Suprapubic skin (tissue), 4 donors: ENCODE data around the gene CHST10. TPM values are rescaled to one million over a fixed set of nuclear protein-coding genes. Genes with fewer than 3 reads are reported as not detected.
"Not testable (repeated sequence)": the region's sequence is repeated elsewhere in the genome, so short reads cannot be mapped to it uniquely, and the experiment has no call there.

ENCODE experiments used
- DNase-seq, 2 donors: peaks; one replicate each; pipeline ENCODE4 v3.0.0-alpha.2; 2019; ENCODE audit warnings: low spot score in 2 of 2
- H3K27ac ChIP-seq: fragments of 200-600 bp; sonication (generic); one replicate; pipeline ENCODE4 v1.5.1; 2019
- H3K27me3 ChIP-seq: fragments of 200-600 bp; sonication (generic); one replicate; pipeline ENCODE4 v1.5.1; 2019
- H3K36me3 ChIP-seq: fragments of 200-600 bp; sonication (generic); one replicate; pipeline ENCODE4 v1.5.1; 2019
- H3K4me1 ChIP-seq: fragments of 200-600 bp; sonication (generic); one replicate; pipeline ENCODE4 v1.5.1; 2019
- H3K4me3 ChIP-seq: fragments of 200-600 bp; sonication (generic); one replicate; pipeline ENCODE4 v1.5.1; 2019; ENCODE audit warnings: mild to moderate bottlenecking
- H3K9me3 ChIP-seq: fragments of 200-600 bp; sonication (generic); one replicate; pipeline ENCODE4 v1.5.1; 2019
- EP300 ChIP-seq: sonication (generic); formaldehyde crosslinking; IDR thresholded peaks from one replicate; pipeline ENCODE4 v1.6.1; 2017; ENCODE audit warnings: antibody characterized with exemption
- POLR2A ChIP-seq, 2 donors: fragments of 450-650 bp; IDR thresholded peaks; one replicate each; pipeline ENCODE4 v1.6.1; 2017; ENCODE audit warnings: antibody characterized with exemption in 2 of 2, mild to moderate bottlenecking in 2 of 2, moderate library complexity in 2 of 2
- POLR2AphosphoS5 ChIP-seq, 3 donors: sonication (generic); formaldehyde crosslinking; IDR thresholded peaks; one replicate each; pipeline ENCODE4 v1.6.1; 2017; ENCODE audit warnings: antibody characterized with exemption in 3 of 3
- WGBS: methylation state at CpG from one replicate; pipeline ENCODE4 v1.1.5; 2018; 5-methylcytosine and 5-hydroxymethylcytosine counted together
- total RNA-seq, 4 donors: library from RNA; depleted of rRNA; stranded (reverse); fragments of >200 nt; gene quantifications; one replicate each; pipeline ENCODE4 v1.1.0, GENCODE V29; 2016
- TF ChIP-seq, protein P1 (sequence below), 2 donors: fragments of 200-600 bp in 1 of 2; fragments of 450-650 bp in 1 of 2; sonication (generic) in 1 of 2; IDR thresholded peaks; one replicate each; pipeline ENCODE4 v1.5.1; 2016 to 2019; ENCODE audit warnings: antibody characterized with exemption in 2 of 2, mild to moderate bottlenecking in 1 of 2, moderate library complexity in 1 of 2

CHST10 gene
- total RNA-seq, 4 donors from 2014 or later, result 0.91 to 3.6 (median 2.6) TPM

DNA sequence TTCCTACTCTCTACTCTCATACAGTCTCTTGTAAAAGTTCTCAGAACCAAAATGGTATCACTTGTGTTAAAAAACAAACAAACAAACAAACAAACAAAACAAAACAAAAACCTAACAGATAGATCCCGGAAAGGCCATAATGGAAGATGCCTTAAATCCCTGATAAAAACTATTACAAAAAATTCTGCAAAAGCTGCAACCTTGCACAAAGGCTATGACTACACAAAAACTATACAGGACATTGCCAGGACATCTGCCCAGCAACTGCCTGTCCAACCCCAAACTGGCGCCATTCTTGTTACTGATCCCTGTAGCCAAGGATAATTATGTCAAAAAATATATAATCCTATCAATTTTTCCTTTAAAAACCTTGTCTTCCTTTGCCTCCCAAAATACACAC lies 58.9 kb downstream of the CHST10 start:
- Histone ChIP-seq H3K36me3 (no peaks in the 10 kb centered on the region), H3K27me3 (no peaks in the 10 kb centered on the region), H3K9me3 (no peaks in the 10 kb centered on the region), H3K4me3 (no peak overlapping the region), H3K4me1 (no peaks in the 10 kb centered on the region), H3K27ac (no peak overlapping the region)
- TF ChIP-seq EP300, result no peak
- TF ChIP-seq POLR2AphosphoS5 (IDR thresholded peaks at IDR 0.05), result no peak
- TF ChIP-seq POLR2A (IDR thresholded peaks at IDR 0.05), result no peak
- TF ChIP-seq, protein P1, sequence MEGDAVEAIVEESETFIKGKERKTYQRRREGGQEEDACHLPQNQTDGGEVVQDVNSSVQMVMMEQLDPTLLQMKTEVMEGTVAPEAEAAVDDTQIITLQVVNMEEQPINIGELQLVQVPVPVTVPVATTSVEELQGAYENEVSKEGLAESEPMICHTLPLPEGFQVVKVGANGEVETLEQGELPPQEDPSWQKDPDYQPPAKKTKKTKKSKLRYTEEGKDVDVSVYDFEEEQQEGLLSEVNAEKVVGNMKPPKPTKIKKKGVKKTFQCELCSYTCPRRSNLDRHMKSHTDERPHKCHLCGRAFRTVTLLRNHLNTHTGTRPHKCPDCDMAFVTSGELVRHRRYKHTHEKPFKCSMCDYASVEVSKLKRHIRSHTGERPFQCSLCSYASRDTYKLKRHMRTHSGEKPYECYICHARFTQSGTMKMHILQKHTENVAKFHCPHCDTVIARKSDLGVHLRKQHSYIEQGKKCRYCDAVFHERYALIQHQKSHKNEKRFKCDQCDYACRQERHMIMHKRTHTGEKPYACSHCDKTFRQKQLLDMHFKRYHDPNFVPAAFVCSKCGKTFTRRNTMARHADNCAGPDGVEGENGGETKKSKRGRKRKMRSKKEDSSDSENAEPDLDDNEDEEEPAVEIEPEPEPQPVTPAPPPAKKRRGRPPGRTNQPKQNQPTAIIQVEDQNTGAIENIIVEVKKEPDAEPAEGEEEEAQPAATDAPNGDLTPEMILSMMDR (IDR thresholded peaks at IDR 0.05), result no peak
- 81% methylated on average over 2 of the region's 2 CpGs for WGBS
- no peak for DNase-seq

GRCh38 chr2:100352521-100352920 lies 64.9 kb downstream of the CHST10 start:
- no peak overlapping the region for H3K4me3 ChIP-seq
- H3K36me3 ChIP-seq, result no peaks in the 10 kb centered on the region
- peaks cover 3% of the 10 kb centered on the region for H3K27me3 ChIP-seq
- no peaks in the 10 kb centered on the region for H3K9me3 ChIP-seq
- no peak overlapping the region for H3K27ac ChIP-seq
- no peaks in the 10 kb centered on the region for H3K4me1 ChIP-seq
- DNase-seq, result no peak
- TF ChIP-seq POLR2AphosphoS5 (IDR thresholded peaks at IDR 0.05), result no peak
- TF ChIP-seq EP300, result no peak
- TF ChIP-seq, protein P1 (IDR thresholded peaks at IDR 0.05), result no peak
- 84% methylated on average over 7 of the region's 7 CpGs for WGBS

- H3K27me3 ChIP-seq, result peaks cover 3% of the 10 kb centered on the region
- H3K4me1 ChIP-seq, result no peaks in the 10 kb centered on the region
- no peak overlapping the region for H3K4me3 ChIP-seq
- H3K27ac ChIP-seq, result no peak overlapping the region
- TF ChIP-seq POLR2A (IDR thresholded peaks at IDR 0.05), result no peak
- TF ChIP-seq, protein P1 (IDR thresholded peaks at IDR 0.05), result no peak
- TF ChIP-seq POLR2AphosphoS5 (IDR thresholded peaks at IDR 0.05), result no peak
- no peak for TF ChIP-seq EP300
- WGBS, result 66% methylated on average over 13 of the region's 13 CpGs
- H3K36me3 ChIP-seq, result no peaks in the 10 kb centered on the region
- DNase-seq, result no peak
- no peaks in the 10 kb centered on the region for H3K9me3 ChIP-seq
These were observed 66.7 kb downstream of the CHST10 start for GRCh38 chr2:100350661-100351185.

- H3K9me3 ChIP-seq, H3K27ac ChIP-seq, H3K4me3 ChIP-seq, DNase-seq, H3K4me1 ChIP-seq, H3K27me3 ChIP-seq, H3K36me3 ChIP-seq: not testable (repeated sequence)
- 25% methylated on average over 1 of the region's 1 CpG for WGBS
These were observed 72.3 kb downstream of the CHST10 start for GRCh38 chr2:100345144-100345543.

GRCh38 chr2:100344433-100344832 lies 73.0 kb downstream of the CHST10 start:
- Histone ChIP-seq H3K4me1 (no peaks in the 10 kb centered on the region), H3K9me3 (no peaks in the 10 kb centered on the region), H3K4me3 (no peak overlapping the region), H3K27ac (no peak overlapping the region), H3K36me3 (no peaks in the 10 kb centered on the region), H3K27me3 (peaks cover 16% of the 10 kb centered on the region)
- WGBS, result 90% methylated on average over 4 of the region's 4 CpGs
- DNase-seq, result no peak
- TF ChIP-seq POLR2AphosphoS5 (IDR thresholded peaks at IDR 0.05), result no peak
- TF ChIP-seq, protein P1 (IDR thresholded peaks at IDR 0.05), result no peak
- TF ChIP-seq POLR2A (IDR thresholded peaks at IDR 0.05), result no peak
- no peak for TF ChIP-seq EP300

DNA sequence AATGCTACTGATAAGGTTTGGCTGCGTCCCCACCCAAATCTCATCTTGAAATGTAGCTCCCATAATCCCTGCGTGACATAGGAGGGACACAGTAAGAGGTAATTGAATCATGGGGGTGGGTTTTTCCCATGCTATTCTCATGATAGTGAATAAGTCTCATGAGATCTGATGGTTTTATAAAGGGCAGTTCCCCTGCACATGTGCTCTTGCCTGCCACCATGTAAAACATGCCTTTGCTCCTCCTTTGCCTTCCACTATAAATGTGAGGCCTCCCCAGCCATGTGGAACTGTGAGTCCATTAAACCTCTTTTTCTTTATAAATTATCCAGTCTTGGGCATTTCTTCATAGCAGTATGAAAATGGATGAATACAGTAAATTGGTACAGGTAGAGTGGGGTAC lies 75.0 kb downstream of the CHST10 start:
- not testable (repeated sequence) for H3K9me3 ChIP-seq, DNase-seq, H3K4me1 ChIP-seq, H3K27ac ChIP-seq, H3K36me3 ChIP-seq, H3K4me3 ChIP-seq
- 89% methylated on average over 2 of the region's 2 CpGs for WGBS
- peaks cover 16% of the 10 kb centered on the region for H3K27me3 ChIP-seq

Other genes starting within 250 kb of the CHST10 start
- 1 to 10 TPM; 1.3 to 2.5 (median 2.0) TPM for gene LONRF2, start 95.2 kb downstream of the CHST10 start, total RNA-seq
- gene NMS, start 52.8 kb upstream of the CHST10 start, total RNA-seq, result not detected
- 10 to 100 TPM; 20.8 to 22.9 (median 21.7) TPM for gene PDCL3, start 145.3 kb upstream of the CHST10 start, total RNA-seq